NCI-H2171 (cell line): ENCODE results near the gene PLXNA1.

Experiments used
- DNase-seq: peaks from one replicate; lab custom pipeline; 2025; lab: John Stamatoyannopoulos, UW

PLXNA1 gene

DNA sequence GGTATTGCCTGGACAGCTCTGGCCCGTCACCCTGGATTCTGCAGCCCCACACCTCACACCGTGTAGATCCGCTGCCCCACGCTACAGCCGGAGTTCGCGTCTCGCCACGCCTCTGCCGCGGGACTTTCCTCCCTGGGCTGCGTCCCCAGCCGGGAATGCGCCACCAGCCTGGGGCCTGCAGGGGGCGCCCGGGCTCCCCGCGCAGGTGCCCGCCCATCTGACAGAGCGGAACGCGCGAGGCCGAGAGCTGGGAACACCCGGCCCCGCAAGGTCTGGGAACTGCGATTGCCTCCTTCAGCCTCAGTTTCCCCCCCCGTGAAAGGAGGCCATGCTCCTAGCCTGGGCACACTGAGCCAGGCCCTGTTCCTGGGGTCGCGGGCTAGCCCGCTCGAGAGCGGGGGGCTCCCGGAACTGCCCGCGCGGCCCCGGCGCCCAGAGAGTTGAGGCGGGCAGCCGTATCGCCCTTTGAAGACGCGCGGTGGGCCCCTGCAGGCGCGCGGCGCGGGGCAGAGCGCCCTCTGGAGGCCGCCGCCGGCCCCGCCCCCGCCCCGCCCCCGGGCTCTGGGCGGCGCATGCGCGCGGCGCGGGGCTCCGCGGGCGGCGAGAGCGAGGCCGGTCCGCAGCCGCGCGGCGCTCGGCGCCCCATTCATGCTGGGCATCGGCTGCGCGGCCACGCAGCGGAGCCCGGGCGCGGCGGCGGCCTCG lies at the start of gene PLXNA1:
TSS of gene PLXNA1 (plus strand) at position 645 of the 705 bp plus-strand sequence. CDS start 5,479 bp downstream, outside the sequence.
- peak; percentile 78 for DNase-seq

DNA sequence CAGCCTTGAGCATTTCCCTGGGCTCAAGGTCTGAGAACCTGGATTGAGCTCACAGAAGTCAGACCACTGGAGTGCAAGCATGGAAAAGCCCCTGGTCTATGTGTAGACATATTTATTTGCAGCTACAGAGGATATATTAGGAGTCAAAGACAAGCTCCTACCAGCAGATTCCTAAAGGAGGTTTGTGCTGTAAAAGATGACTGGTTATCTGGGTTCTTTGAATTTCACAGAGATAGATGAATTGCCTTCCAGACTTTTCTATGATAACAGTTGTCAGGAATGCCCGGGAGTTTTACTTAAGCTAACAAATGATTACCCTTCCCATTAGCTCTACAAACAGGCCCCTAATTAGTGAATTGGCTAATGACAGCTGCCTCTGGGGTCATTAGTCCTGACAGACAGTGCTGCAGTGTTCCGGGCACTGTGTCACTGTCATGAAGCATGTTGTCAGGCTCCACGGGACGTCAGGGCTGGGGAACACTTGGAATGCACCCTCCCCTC lies 48.8 kb upstream of the PLXNA1 start:
- DNase-seq = no peak

DNA sequence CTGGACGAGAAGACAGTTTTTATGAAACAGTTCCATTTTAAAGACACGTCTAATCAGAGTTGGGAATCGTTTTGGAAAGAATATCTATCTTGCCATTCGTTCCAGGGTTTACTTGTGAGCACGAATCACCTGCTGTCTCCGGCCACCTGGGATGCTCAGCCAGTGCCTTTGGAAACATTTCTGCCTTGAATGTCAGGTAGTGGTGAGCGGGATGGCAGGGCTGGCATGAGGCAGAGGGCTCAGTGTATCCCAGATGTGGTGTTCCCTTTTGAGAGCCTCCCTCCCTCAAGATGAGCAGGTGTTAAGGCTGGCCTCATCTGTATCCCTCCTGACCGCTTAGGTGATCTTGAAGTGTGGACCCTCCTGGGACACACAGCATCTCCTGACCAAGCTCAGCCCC lies 47.9 kb upstream of the PLXNA1 start:
- DNase-seq = no peak

DNA sequence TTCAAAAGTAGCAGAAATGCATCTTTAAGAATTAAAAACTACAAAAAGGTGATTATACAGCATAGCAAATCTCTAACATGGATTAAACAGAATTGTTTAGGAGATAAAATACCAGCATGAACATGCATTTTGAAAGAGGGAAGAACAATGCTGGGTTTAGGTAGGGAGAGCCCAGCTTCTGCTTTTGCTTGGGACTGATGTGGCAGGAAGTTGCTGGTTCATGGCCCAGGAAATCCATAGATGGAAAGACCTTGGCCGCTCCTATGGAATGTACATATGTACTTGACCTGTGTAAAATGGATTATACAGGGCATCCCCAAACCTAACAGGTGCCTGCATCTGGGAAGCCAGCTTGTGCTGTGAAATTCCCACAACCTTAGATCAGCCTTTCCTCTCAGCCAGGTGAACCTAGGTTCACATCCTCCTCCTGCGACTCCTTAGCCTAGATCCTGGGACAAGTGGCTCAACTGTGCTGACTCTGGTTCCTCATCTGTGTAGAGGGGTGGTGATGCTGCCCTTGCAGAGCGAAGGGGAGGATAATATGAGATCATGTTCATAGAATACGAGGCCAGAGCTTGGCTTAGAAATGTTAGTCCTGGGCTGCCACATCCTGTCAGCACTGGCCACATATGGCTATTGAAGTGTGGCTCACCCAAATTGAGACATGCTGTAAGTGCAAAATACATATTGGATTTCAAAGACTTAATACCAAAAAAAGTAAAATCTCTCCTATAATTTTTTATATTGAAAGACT lies 47.0 kb upstream of the PLXNA1 start:
- no peak for DNase-seq

DNA sequence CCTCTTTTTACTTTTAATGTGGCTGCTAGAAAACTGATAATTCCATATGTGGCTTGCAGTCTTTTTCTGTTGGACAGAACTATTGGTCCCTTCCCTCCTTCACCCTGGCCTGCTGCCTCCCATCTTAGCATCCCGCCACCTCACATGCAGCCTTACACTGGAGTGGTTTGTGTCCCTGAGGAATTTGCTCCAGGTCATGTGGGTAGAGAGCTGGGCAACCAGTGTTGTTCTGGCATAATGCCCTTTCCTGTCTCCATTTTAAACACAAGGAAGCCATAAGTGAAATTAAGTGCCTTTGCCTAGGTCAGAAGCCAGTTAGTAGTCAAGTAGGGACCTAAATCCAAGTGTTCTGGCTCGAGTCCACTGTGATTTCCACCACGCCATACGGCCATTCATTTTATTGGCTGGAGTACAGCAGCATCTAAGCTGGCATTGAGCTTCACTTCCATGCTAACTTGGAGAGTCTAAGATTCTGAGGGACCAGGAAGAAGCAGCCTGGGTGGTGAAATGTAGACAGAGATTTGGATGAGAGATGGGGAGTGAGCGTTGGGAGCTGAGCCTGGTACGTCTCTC lies 46.0 kb upstream of the PLXNA1 start:
- DNase-seq = no peak

DNA sequence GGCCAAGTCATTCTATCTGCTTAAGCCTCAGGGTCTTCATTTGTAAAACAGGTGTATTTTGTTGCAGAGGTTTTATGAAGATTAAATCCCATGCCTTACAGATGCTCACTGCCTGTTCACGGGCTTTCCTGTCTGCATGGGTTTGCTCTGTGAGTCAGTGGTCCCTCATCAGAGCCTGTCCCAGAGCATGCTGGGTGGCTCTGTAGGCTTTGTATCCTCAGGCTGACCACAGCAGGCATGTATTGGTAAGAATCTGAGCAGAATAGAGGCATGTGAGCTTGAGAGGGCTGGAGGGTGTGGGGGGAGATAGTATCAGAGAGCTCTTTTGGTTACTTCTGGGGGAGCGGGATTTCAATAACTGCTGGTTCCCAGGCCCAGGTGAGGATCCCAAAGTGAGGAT lies 45.4 kb upstream of the PLXNA1 start:
- DNase-seq = no peak

DNA sequence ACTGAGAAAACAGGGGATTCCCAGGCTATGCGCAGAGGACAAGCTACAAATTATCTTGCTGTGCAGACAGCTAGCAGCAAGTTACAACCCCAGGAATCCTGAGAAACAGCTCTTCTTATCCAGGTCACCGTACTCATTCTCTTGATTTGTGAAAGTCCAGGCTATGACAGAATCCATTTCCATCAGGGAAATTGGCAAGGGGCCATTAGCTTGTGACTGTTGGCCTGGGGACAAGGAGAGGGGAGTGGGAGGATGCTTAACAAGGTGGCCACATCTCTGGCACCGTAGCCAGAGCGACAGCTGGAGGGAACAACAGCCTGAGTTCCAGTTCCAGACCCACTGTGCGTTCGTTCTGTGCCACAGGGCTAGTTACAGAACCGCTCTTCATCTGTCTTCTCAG lies 44.9 kb upstream of the PLXNA1 start:
- no peak for DNase-seq

DNA sequence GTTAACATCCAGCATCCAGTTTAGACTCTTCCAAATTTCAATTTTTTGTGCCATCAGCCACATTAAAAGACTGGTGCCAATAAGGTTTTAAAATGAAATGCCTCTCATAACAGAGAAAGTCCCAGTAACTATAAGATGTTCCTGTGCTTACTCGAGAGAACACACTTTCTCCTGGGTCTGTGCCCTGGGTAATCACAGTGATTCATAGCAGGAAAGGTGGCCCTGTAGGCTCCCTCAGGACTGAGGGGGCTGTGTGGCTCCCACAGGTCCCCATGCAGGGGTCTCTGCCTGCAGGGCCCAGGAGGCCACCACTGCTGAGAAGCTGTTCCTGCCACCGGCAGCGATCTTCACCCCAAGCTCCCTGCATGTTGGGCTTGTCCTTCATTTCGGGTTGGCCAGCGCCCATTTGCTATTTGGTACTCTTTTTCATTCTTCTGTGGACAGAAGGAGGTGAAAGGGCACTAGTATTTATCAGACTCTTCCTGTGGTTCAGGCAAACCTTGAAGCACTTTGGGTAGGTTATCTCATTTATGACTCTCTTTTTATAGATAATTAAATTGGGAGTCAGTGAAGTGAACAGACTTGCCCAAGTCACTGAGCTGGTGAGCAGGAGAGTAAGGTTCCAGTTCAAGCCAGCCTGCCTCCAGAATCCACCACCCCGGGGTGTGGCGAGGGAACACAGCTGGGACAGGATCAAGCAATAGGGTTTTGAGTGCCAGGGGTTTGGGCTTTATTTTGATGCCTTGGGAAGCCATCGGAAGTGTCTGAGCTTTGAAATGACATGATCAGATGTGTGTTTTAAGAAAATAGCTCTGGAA lies 44.2 kb upstream of the PLXNA1 start:
- DNase-seq = no peak

DNA sequence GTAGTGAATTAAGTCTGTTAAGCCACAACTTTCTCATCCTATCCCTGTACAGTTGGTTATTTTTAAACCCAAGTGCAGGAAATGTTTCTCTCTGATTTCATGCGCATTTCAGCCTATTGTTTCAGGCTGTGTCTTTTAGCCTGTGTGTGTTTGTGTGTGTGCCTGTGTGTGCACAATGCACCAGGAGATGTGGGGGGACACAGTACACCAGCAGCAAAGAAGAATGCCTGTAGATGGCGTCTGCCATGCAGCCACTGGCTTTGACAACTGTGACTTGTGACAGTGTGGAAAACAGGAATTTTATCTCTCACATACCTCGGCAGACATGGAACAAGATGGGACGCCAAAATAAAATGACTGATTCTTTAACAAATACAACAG lies 43.6 kb upstream of the PLXNA1 start:
- no peak for DNase-seq

DNA sequence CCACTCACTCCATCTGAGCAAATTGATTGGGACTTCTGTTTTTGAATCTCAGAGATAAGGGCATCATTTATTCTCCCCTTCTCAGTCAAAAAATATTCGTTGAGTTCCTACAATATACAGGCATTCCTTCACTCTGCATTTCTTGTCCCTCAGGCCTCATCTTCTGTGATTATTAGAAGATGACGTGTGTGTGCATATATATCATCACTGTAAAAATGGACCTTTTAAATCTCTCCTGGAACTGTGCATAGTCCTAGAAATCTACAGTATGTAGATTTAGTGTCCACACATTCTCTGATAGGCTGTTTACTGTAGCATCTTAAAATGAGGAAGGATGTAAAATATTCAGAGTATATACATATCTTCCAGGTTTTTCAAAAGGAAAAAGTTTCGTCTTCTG lies 43.2 kb upstream of the PLXNA1 start:
- DNase-seq = no peak

DNA sequence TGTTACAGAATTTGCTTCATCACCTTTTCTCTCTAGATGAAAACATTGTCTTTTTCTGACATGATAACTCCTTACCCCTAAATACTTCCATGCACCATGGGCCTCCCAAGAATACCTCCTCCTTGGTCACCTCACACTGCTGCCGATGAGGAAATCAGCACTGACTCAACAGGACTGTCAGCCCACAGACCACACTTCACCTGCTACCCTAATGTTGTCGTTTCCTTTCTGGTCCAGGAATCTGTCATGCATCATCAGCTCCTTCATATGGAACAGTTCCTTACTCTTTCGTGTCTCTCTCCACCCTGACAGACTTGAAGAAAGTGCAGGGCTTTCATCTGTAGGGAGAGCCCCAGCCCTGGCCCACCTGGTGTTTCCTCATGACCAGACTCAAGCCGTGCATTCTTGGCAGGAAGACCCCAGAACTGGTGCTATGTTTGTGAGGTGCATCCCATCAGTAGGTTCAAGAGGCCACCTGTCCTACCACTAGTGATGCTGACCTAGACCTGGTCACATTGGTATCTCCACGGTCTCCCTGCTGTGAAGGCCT lies 41.1 kb upstream of the PLXNA1 start:
- DNase-seq = no peak

DNA sequence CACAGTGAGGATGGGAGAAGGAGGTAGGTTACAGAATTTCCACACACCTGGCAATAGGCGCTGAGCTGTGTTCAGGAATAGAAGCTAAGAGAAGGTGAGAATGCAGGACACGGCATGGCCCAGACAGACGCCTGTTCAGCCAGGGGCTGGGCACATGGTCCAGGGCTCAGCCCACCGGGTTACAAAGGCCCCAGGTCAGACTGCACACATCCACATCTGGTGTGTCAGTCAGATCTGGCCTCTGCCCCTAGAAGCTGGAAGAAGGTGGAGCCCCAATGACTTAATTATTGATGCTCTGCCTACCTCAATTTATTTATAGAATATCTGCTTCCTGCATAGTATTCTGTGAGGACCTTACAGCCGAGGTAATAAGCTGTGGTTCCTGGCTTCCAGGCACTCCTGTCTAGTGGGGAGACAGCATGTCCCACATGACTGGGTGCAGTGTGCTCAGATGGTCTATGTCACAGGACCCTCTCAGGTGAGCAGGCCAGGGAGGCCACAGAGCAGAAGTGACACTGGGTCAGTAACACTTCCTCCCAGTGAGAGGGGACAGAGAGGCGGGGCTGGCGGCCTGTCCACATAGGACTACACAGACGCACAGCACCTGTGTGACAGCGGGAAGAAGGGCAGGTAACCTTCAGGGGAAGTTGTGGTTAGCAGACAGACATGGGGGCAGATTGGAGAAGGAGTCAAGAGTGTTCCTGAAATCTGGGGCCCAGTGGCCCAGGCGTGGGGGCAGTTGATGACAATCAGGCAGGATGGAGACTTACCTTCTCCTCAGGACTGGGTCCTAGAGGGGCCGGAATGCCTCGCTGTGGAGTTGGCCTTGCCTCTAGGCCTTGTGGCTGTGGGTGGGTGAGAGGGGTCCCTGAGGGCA lies 38.6 kb upstream of the PLXNA1 start:
- no peak for DNase-seq

DNA sequence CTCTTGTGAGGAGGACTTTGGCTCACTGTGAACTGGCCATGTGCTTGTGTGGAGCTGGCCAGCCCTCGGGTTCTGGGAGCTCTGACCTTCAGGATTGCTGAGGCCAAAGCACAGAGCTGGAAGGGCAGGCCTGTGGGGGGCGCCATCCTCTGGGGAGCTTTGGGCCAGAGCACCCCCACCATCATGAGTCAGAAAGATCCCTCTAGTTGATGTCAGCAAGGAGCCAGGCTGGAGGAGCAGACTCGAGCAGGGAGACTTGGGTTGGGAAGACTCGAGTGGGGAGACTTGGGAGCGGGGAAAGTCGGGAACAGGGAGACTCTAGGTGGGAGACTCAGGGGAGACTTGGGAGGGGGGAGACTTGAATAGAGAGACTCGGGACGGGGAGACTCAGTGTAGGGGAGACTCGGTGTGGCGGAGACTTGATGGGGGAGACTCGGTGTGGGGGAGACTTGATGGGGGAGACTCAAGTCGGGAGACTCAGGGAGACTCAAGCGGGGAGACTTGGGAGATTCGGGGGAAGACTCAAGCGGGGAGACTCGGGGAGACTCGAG lies 37.7 kb upstream of the PLXNA1 start:
- no peak for DNase-seq

DNA sequence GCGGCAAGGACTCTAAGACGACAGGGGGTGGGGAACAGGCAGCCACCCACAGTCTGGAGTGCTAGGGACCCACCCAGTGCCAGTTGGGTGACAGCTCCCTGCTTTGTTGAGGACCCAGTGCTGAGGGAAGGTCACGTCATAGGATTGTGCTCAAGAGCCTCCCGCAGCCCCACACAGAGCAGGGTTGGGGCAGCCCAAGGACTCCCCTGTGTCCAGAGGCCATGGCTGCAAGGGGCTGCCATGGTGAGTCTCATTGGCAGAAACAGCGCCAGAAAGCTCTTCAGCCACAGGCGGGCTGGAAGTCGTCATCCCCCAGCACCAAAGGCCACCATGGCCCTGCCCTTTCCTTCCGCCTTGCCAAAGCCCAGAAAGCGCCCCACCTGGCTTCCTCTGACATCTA lies 37.0 kb upstream of the PLXNA1 start:
- no peak for DNase-seq

DNA sequence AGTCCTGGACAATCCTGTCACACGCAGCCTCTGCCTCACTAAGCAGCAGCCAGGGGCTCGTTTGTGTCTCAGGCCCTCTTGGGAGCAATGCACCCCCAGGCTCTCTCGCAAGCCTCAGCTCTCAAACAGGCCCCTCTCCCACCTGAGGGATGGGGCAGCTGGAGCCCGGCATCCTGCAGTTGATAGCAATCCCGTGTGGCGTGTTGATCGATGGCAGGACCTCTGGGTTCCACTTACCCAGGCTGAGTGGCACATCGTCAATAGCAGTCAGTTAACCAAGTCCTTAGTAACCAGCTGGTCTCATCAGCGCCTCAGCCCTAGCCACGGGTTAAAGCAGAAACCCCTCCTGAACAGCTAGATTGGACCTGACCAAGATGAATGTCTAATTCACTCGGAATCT lies 36.5 kb upstream of the PLXNA1 start:
- no peak for DNase-seq

DNA sequence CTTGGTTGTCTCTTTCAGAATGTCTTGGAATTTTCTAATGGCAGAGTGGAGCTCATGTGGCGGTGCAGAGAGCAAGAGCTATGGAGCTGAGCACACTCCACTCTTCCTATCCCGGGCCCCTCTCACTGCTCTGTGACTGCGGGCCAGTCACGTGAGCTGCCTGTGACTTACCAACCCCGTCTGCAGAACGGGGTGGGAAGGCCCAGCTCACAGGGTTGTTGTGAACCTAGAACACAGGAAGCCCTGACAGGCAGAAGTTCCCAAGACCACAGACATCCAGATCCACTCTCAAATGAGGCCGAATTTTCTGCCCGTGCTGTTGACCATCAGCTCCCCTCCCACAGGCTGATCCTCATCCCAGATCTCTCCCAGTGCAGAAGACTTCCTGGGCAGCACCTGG lies 35.5 kb upstream of the PLXNA1 start:
- DNase-seq = no peak

DNA sequence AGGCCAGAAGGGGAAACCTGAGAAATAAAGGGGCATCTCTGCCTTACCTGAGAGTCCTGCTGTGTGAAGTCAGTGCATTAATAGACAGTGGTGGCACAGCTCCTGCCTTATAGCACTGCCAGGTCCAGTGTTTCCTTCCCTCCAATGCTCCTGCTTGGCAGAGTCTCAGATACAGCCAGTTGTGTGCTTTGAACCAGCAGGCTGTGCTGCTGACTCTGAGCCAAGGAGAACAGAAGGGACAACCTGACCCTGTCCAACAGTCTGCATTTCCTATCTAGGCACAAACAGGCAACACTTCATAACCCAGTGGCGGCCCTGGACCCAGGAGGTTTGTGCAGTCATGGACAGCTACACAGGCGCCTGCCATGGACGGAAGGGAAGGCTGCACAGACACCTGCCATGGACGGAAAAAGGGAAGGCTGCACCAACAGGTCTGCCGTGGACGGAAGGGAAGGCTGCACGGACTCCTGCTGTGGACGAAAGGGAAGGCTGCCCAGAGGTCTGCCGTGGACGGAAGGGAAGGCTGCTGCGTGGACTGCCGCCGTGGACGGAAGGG lies 33.9 kb upstream of the PLXNA1 start:
- no peak for DNase-seq

DNA sequence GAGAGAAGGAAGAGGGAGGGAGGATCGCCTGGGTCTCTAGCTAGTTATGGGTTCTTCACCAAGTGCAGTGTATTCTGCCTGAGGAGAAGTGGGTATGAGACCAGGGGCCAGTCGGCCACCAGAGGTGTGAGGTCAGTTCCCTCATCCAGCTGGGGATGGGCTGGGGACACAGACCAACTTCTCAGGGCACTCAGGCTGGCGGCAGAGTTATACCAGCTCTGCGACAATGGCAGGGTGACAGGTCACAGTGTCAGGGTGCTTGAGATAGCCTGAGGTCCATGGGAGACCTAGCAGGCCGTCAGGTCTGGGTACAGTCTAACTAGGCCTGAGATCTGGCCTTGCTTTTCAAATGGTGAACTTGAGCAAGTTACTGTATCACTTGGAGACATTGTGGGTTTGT lies 31.4 kb upstream of the PLXNA1 start:
- DNase-seq = no peak

DNA sequence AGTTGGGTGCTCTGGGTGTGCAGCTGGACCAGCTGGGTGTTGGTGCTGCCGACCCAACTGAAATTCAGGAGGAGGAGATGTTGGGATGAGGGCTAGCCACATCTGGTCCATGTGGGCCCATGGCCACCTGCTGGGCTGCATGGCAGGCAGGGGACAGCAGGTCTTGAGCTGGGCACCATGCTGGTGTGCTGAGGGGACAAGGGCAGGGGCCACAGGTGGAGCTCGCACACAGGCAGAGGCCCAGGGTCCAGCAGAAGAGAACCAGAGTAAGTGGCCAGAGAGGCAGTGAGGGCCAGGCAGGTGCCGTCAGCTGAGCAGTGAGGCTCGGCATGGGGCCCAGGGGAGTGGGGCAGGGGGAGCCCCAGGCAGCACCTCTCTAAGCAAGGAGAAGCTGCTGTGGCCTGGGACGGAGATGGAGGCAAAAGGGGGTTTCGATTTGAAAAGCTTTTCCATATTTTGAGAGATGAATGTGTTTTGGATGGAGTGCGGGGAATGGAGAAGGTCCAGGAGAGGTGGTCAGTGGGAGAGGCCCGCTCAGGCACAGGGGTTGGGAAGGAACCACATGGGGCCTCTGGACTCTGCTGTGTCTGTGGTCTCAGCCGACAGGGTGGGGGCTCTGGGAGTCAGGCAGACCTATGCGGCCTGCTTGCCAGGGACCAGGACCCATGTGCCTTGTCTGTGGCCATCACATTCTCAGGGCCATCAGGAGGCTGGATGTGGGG lies 30.5 kb upstream of the PLXNA1 start:
- no peak for DNase-seq
